HS-27A (cell line): ENCODE results near the gene PSG11.
"Not testable (repeated sequence)": the region's sequence is repeated elsewhere in the genome, so short reads cannot be mapped to it uniquely, and the experiment has no call there.

Source experiments
- DNase-seq: peaks from one replicate; pipeline ENCODE4 v3.0.0-alpha.2; 2012; ENCODE audit warnings: low read depth, missing footprints

Gene PSG11

DNA sequence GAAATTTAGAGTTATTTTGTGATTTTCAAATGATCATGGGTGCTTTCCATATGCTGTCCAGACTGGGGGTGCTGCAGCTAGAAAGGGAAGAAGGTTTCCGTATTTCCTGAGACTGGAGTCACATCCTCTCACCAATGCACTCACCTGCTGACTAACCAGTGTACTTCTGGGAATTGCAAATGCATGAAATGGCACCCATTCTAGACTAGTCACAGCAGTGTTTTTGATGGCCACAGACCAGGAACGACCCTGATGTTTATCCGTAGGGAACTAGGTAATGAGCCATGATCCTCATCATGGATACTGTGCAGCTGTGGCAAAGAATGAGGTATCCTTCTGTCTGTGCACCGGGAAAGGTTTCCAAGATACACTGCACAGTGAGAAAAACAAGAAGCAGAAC, 37.1 kb downstream of the PSG11 start:
- not testable (repeated sequence) for DNase-seq

DNA sequence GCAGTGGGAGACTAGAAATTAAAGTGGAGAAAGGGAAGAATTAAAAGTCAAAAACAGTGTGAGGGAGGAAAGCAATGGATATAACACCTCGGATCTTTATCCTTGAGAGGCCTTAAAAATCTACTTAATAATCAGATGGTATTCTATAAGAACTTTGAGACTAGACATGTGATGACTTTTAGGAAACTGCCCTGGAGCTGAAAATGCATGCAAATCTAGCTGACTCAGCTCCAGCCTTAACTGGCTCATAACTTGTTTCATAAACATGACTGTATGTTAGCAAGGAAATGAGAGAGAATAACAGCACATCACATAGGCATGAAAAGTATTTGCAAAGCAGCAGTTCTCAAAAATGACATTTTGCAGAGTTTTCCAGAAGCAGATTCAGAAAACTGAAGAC, 38.1 kb downstream of the PSG11 start:
- DNase-seq: not testable (repeated sequence)

DNA sequence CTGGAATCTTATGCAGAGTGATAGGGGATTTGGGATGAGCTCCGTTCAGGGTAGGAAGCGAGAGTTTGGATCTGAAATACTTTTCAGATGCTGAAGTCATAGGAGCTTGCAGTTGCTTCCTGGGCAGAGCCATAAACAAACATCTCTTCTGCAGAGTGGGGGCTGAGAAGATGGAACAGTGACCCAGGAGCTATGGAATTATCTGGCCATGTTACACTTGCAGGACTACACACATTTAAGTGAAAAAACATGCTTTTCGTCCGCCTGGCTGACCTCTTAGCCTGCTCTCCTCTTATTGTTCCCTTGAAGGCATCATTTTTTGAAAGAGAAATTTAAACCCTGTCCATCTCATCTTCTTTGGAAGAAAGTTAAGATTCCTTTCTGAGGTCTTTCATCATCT, 40.7 kb downstream of the PSG11 start:
- no peak for DNase-seq

DNA sequence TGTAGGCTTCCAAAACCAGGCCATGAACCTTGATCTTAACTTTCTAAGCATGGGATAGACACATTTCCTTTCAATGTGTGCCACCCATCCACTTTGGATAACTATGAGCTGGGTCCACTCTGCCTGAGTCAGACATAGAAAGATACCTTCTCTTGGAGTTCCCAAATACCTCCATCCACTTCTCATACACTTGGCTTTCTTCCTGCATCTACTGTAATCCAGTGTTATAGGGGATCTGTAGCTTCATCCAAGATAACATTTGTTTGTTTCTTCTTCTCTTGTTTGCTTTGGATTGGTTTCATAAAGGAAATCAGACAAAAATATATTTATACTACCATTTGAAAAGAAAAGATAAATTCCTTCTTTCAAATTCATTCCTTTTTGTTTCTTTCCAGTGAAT, 44.2 kb downstream of the PSG11 start:
- not testable (repeated sequence) for DNase-seq

GRCh38 chr19:42971451-42971850, 54.8 kb downstream of the PSG11 start:
- DNase-seq: not testable (repeated sequence)

DNA sequence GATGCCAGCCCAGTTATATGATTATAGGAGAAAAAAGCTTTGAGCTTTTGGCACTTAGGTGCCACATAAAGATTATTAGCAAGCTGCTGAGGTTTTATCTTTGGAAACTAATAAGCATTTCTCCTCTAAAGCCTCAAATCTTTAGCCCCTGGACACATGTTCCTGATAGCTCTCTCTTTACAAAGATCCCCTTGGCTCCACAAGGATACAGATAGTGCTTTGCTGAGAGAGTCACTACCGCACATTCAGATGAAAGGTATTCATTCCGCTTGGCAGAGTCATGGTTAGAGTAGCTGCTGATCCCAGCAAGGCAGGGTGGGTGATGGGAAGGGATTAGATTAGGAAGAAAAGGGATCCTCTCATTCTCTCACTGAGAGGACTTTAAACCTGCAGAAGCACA, 61.1 kb downstream of the PSG11 start:
- peak; percentile 92 for DNase-seq

GRCh38 chr19:42961119-42961518, 65.2 kb downstream of the PSG11 start:
- DNase-seq: peak; percentile 73
